Stimulated activated CD4-positive, alpha-beta T cell treated with anti-CD3 and anti-CD28 coated beads, Interleukin-1b, Interleukin-23, amount 100 ng/mL, for 4 hours (primary cell): Measurements from ENCODE around the gene NADSYN1.

Experiments used
- DNase-seq, 2 donors: peaks; one replicate each; pipeline ENCODE4 v3.0.0-alpha.2; 2020; ENCODE audit warnings: low read depth in 2 of 2

NADSYN1 gene

GRCh38 chr11:71548716-71549151 lies 95.7 kb downstream of the NADSYN1 start:
- no peak for DNase-seq
